ENCODE measurements around the gene CTNNA2. TPM values are rescaled to one million over a fixed set of nuclear protein-coding genes. Genes with fewer than 3 reads are reported as not detected.

The CTNNA2 gene
- 0.23 to 0.49 TPM (median 0.40 TPM) in 5 replicates for total RNA-seq (2022; extraction: Qiagen RNA extraction)

DNA sequence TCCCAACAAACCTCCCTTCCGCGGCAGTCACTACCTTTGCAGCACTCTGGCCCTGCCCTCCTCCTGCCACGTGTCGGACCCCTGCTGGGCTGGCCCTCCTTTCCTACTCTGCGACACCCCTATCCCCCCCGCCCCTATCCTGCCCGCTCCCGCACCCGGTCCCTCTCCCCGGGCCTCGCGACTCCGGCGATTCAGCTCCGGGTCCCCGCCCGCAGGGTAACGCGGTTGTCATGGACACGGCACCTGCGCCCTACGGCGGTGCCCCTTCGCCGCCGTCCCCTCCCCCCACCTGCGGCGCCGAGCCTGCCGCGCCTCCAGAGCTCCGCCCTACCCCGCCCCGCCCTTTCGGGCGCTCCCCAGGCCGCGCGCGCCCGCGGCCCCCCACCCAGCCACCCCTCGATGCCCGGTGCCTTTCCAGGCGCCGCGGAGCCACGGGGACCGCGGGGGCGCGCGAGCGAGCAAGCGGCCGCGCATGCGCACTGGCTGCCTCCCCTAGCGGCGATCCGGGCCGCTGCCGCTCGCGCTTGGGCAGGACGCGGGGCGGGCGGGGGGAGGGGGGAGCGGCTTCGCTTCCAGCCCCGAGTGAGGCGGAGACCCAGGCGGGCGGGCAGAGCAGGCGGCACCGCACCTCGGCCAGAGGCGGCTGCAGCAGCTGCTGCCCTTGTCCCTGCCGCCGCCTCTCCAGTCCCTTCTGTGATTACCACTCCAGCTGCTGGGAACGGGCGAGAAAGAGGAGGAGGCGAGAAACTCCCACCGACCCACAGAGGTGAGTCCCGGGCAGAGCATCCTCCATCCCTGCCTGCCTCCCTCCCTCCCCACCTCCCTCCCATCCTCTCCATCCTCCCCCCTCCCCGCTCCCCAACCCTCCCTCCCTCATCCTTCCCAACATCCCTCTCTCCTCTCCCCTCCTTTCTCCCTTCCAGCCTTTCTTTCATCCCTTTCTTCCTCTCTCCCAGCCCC lies at the start of gene CTNNA2:
Gene CTNNA2 (plus strand): TSS at position 610 of the 960 bp plus-strand sequence.

GRCh38 chr2:80303909-80304837 lies 791.3 kb downstream of the CTNNA2 start, which contains the start of gene LRRTM1:
Gene LRRTM1 (minus strand): TSS chr2:80304752. CDS start chr2:80303819, 933 bp downstream.

